BLaER1 treated with 17β-estradiol and CSF1 and Interleukin-3, amounts not matched to agents 10 nM and 100 nM (cell line): Measurements from ENCODE around the gene KCNH3.

ENCODE experiments used
- H3K27ac ChIP-seq, 11 experiments: shearing (Covaris generic); formaldehyde crosslinking; 2 replicates each; pipeline ENCODE4 v1.8.1; 2022
- H3K27me3 ChIP-seq, 11 experiments: shearing (Covaris generic); formaldehyde crosslinking; 2 replicates each; pipeline ENCODE4 v1.8.1; 2022
- H3K36me3 ChIP-seq, 11 experiments: shearing (Covaris generic); formaldehyde crosslinking; 2 replicates each; pipeline ENCODE4 v1.8.1; 2022
- H3K4me1 ChIP-seq, 10 experiments: shearing (Covaris generic); formaldehyde crosslinking; 2 replicates each; pipeline ENCODE4 v1.8.1; 2022
- H3K4me2 ChIP-seq, 11 experiments: shearing (Covaris generic); formaldehyde crosslinking; 2 replicates each; pipeline ENCODE4 v1.8.1; 2022
- H3K4me3 ChIP-seq, 10 experiments: shearing (Covaris generic); formaldehyde crosslinking; 2 replicates each; pipeline ENCODE4 v1.8.1; 2022
- H3K9ac ChIP-seq, 11 experiments: shearing (Covaris generic); formaldehyde crosslinking; 2 replicates each; pipeline ENCODE4 v1.8.1; 2022
- H3K9me3 ChIP-seq, 11 experiments: shearing (Covaris generic); formaldehyde crosslinking; replicated peaks in 1 of 11; 2 replicates each; pipeline ENCODE4 v1.8.1; 2022
- H4K20me1 ChIP-seq, 11 experiments: shearing (Covaris generic); formaldehyde crosslinking; 2 replicates each; pipeline ENCODE4 v1.8.1; 2022
- Cebpa-rat ChIP-seq, 11 experiments: shearing (Covaris generic); IDR thresholded peaks; 2 replicates each; pipeline ENCODE4 v1.8.1; 2022

KCNH3 gene

GRCh38 chr12:49558526-49558925 lies 19.7 kb downstream of the KCNH3 start:
- no peak overlapping the region for H3K9ac ChIP-seq
- H3K4me2 ChIP-seq, result no peak overlapping the region
- no peak overlapping the region for H3K27ac ChIP-seq
- H3K36me3 ChIP-seq, result peaks cover 77 to 82% (median 80%) of the 10 kb centered on the region in 11 experiments
- H3K27me3 ChIP-seq, result no peaks in the 10 kb centered on the region
- peaks cover 0 to 71% (median 10%) of the 10 kb centered on the region in 11 experiments; a peak in 11 of 22 replicates for H4K20me1 ChIP-seq
- H3K4me1 ChIP-seq, result peaks cover 17 to 41% (median 27%) of the 10 kb centered on the region in 10 experiments
- H3K4me3 ChIP-seq, result no peak overlapping the region
- no peaks in the 10 kb centered on the region for H3K9me3 ChIP-seq
- TF ChIP-seq Cebpa-rat (IDR thresholded peaks at IDR 0.05), result no peak

- H3K27ac ChIP-seq, result no peak overlapping the region
- peaks cover 0 to 77% (median 16%) of the 10 kb centered on the region in 11 experiments; a peak in 13 of 22 replicates for H4K20me1 ChIP-seq
- no peak overlapping the region for H3K9ac ChIP-seq
- H3K4me2 ChIP-seq, result no peak overlapping the region
- TF ChIP-seq Cebpa-rat (IDR thresholded peaks at IDR 0.05), result no peak
- peaks cover 83 to 88% (median 86%) of the 10 kb centered on the region in 11 experiments for H3K36me3 ChIP-seq
- H3K27me3 ChIP-seq, result no peaks in the 10 kb centered on the region
- H3K4me3 ChIP-seq, result no peak overlapping the region
- H3K9me3 ChIP-seq, result no peaks in the 10 kb centered on the region
- H3K4me1 ChIP-seq, result peaks cover 24 to 41% (median 29%) of the 10 kb centered on the region in 10 experiments
Observed at GRCh38 chr12:49559011-49559675, 20.3 kb downstream of the KCNH3 start.

GRCh38 chr12:49560695-49561094 lies 21.9 kb downstream of the KCNH3 start:
- Histone ChIP-seq H4K20me1 (peaks cover 0 to 90% (median 32%) of the 10 kb centered on the region in 11 experiments; a peak in 14 of 22 replicates), H3K4me3 (no peak overlapping the region), H3K27ac (peak overlapping the region in 1 of 11 experiments; percentile 28; a peak in 1 of 22 replicates), H3K36me3 (peaks cover 91 to 100% (median 94%) of the 10 kb centered on the region in 11 experiments), H3K9me3 (no peaks in the 10 kb centered on the region), H3K9ac (no peak overlapping the region), H3K4me1 (peaks cover 39 to 52% (median 42%) of the 10 kb centered on the region in 10 experiments), H3K4me2 (no peak overlapping the region), H3K27me3 (no peaks in the 10 kb centered on the region)
- TF ChIP-seq Cebpa-rat (IDR thresholded peaks at IDR 0.05), result no peak

- H3K9ac ChIP-seq, result peak overlapping the region in 5 of 11 experiments; percentile 16 to 40 (median 32); a peak in 8 of 22 replicates
- H3K36me3 ChIP-seq, result peaks cover 76 to 92% (median 80%) of the 10 kb centered on the region in 11 experiments
- no peaks in the 10 kb centered on the region for H3K9me3 ChIP-seq
- peak overlapping the region; percentile 28 to 99 (median 80) for H3K4me2 ChIP-seq
- H3K4me3 ChIP-seq, result no peak overlapping the region
- no peak for TF ChIP-seq Cebpa-rat (IDR thresholded peaks at IDR 0.05)
- peak overlapping the region in 4 of 11 experiments; percentile 7 to 8 (median 8); a peak in 2 of 22 replicates for H3K27ac ChIP-seq
- peaks cover 53 to 67% (median 57%) of the 10 kb centered on the region in 10 experiments for H3K4me1 ChIP-seq
- no peaks in the 10 kb centered on the region for H3K27me3 ChIP-seq
- peaks cover 0 to 85% (median 32%) of the 10 kb centered on the region in 11 experiments; a peak in 14 of 22 replicates for H4K20me1 ChIP-seq
Observed at GRCh38 chr12:49562233-49562632, 23.4 kb downstream of the KCNH3 start.

- peaks cover 56 to 69% (median 59%) of the 10 kb centered on the region in 10 experiments for H3K4me1 ChIP-seq
- peak overlapping the region in 5 of 11 experiments; percentile 16 to 37 (median 32); a peak in 7 of 22 replicates for H3K9ac ChIP-seq
- no peaks in the 10 kb centered on the region for H3K9me3 ChIP-seq
- H3K27me3 ChIP-seq, result no peaks in the 10 kb centered on the region
- H3K36me3 ChIP-seq, result peaks cover 70 to 86% (median 74%) of the 10 kb centered on the region in 11 experiments
- H4K20me1 ChIP-seq, result peaks cover 0 to 79% (median 26%) of the 10 kb centered on the region in 11 experiments; a peak in 14 of 22 replicates
- TF ChIP-seq Cebpa-rat (IDR thresholded peaks at IDR 0.05), result no peak
- H3K4me3 ChIP-seq, result 0 out of 20 replicates have a peak overlapping the region, but pooled peaks of 1 of the 10 experiments have one; percentile 7
- no peak overlapping the region; a peak in 1 of 22 replicates for H3K27ac ChIP-seq
- peak overlapping the region; percentile 28 to 99 (median 80) for H3K4me2 ChIP-seq
Observed at GRCh38 chr12:49562831-49563230, 24.0 kb downstream of the KCNH3 start.

- no peak for TF ChIP-seq Cebpa-rat (IDR thresholded peaks at IDR 0.05)
- H3K27me3 ChIP-seq, result no peaks in the 10 kb centered on the region
- H3K4me3 ChIP-seq, result no peak overlapping the region; a peak in 1 of 20 replicates
- H3K27ac ChIP-seq, result peak overlapping the region in 3 of 11 experiments; percentile 3 to 13 (median 9); a peak in 1 of 22 replicates
- H3K4me1 ChIP-seq, result peaks cover 59 to 73% (median 63%) of the 10 kb centered on the region in 10 experiments
- peaks cover 57 to 73% (median 62%) of the 10 kb centered on the region in 11 experiments for H3K36me3 ChIP-seq
- peaks cover 0 to 67% (median 25%) of the 10 kb centered on the region in 11 experiments; a peak in 14 of 22 replicates for H4K20me1 ChIP-seq
- peak overlapping the region in 5 of 11 experiments; percentile 17 to 44 (median 33); a peak in 7 of 22 replicates for H3K9ac ChIP-seq
- H3K9me3 ChIP-seq, result no peaks in the 10 kb centered on the region
- peak overlapping the region; percentile 66 to 100 (median 94) for H3K4me2 ChIP-seq
Observed at GRCh38 chr12:49563951-49564685, 25.3 kb downstream of the KCNH3 start.

GRCh38 chr12:49564686-49565405 lies 26.0 kb downstream of the KCNH3 start:
- Histone ChIP-seq H4K20me1 (peaks cover 0 to 60% (median 25%) of the 10 kb centered on the region in 11 experiments; a peak in 14 of 22 replicates), H3K9ac (peak overlapping the region in 9 of 11 experiments; percentile 13 to 49 (median 31); a peak in 8 of 22 replicates), H3K4me3 (peak overlapping the region in 1 of 10 experiments; percentile 2; a peak in 2 of 20 replicates), H3K9me3 (no peaks in the 10 kb centered on the region), H3K27ac (peak overlapping the region in 3 of 11 experiments; percentile 3 to 13 (median 9); a peak in 1 of 22 replicates), H3K27me3 (no peaks in the 10 kb centered on the region), H3K36me3 (peaks cover 50 to 66% (median 54%) of the 10 kb centered on the region in 11 experiments), H3K4me2 (peak overlapping the region; percentile 66 to 100 (median 94)), H3K4me1 (peaks cover 67 to 80% (median 70%) of the 10 kb centered on the region in 10 experiments)
- TF ChIP-seq Cebpa-rat (IDR thresholded peaks at IDR 0.05), result no peak
